Measurements from ENCODE around the gene MESP2.

GRCh38 chr15:89743594-89743993 lies 32.5 kb upstream of the MESP2 start:
- TF ChIP-seq SP1 (IDR thresholded peaks at IDR 0.05) (no peak), HDGF (IDR thresholded peaks at IDR 0.05; ENCODE audit: borderline replicate concordance) (no peak), FOXA1 (IDR thresholded peaks at IDR 0.05) (no peak), NFRKB (IDR thresholded peaks at IDR 0.05) (no peak), SUZ12 (IDR thresholded peaks at IDR 0.05) (no peak), L3MBTL2 (conservative IDR thresholded peaks at IDR 0.05) (no peak), FOXK2 (IDR thresholded peaks at IDR 0.05) (no peak), FOXM1 (IDR thresholded peaks at IDR 0.05; ENCODE audit: borderline replicate concordance) (no peak), ELF4 (IDR thresholded peaks at IDR 0.05) (no peak), TARDBP (IDR thresholded peaks at IDR 0.05) (no peak), BHLHE40 (IDR thresholded peaks at IDR 0.05; ENCODE audit: borderline replicate concordance) (no peak), ARNT (IDR thresholded peaks at IDR 0.05) (no peak), PKNOX1 (IDR thresholded peaks at IDR 0.05) (no peak)

Data from HEK293T (cell line).